HCT116 (cell line): ENCODE data around the gene SEC24B. TPM values are rescaled to one million over a fixed set of nuclear protein-coding genes. Genes with fewer than 3 reads are reported as not detected.

Experiments used
- ATAC-seq: fragments of 200-7000 bp; cut with Tn5 transposase; 2 replicates; pipeline ENCODE4 v1.9.1; 2020; ENCODE audit warnings: mild to moderate bottlenecking, moderate library complexity
- BruUV-seq: library from RNA; stranded (reverse); fragments of 400-500 nt; replicated peaks from 2 replicates; lab custom pipeline; 2021; lab: Mats Ljungman, UMichigan
- CTCF ChIA-PET: fragments of 300-600 bp; sonication (Branson Sonifier 250); formaldehyde crosslinking; loops from one replicate; lab custom pipeline; 2021; ENCODE audit warnings: antibody characterized with exemption; lab: Charles Lee
- POLR2A ChIA-PET: fragments of 300-600, 350-600 bp; sonication (Branson Sonifier 250); formaldehyde crosslinking; loops from one replicate; lab custom pipeline; 2021; ENCODE audit warnings: antibody characterized with exemption; lab: Charles Lee
- RAD21 ChIA-PET, 2 experiments: fragments of 300-600 bp; sonication (Branson Sonifier 250); formaldehyde crosslinking; loops; one replicate each; lab custom pipeline; 2023; ENCODE audit warnings: low total read pairs in 2 of 2; ENCODE audit not compliant: uncharacterized antibody in 2 of 2, unreplicated experiment in 2 of 2, low non-redundant PET in 1 of 2; lab: Charles Lee
- DNase-seq: peaks from one replicate; pipeline ENCODE4 v3.0.0-alpha.2; 2010; ENCODE audit warnings: low read depth, low spot score
- H2AFZ ChIP-seq: fragments of 200-600 bp; shearing (Covaris generic), sonication (generic); 2 replicates; pipeline ENCODE4 v1.6.1; 2017; ENCODE audit warnings: low read depth, mixed run types, mixed read lengths, antibody characterized with exemption, low read length; ENCODE audit not compliant: poor library complexity, severe bottlenecking
- H3K27ac ChIP-seq: 2 replicates; pipeline ENCODE4 v1.5.1; 2012; ENCODE audit warnings: low read depth, low read length
- H3K27me3 ChIP-seq: fragments of 200-600 bp; sonication (generic); 2 replicates; pipeline ENCODE4 v1.6.1; 2016; ENCODE audit warnings: mixed run types, low read length, mixed read lengths; ENCODE audit not compliant: insufficient read depth
- H3K36me3 ChIP-seq, 2 experiments: fragments of 200-500 bp in 1 of 2; fragments of 200-600 bp in 1 of 2; sonication (Bioruptor generic) in 1 of 2; sonication (generic) in 1 of 2; 2 replicates each; pipeline versions ENCODE4 v1.5.1 to v1.6.1; 2014 to 2016; ENCODE audit warnings: low read length in 2 of 2, inconsistent platforms in 1 of 2, mixed read lengths in 1 of 2, mixed run types in 1 of 2; ENCODE audit not compliant: insufficient read depth in 2 of 2, control insufficient read depth in 1 of 2
- H3K4me1 ChIP-seq, 2 experiments: fragments of 200-600 bp in 1 of 2; sonication (generic) in 1 of 2; 2 replicates each; pipeline versions ENCODE4 v1.5.1 to v1.6.1; 2012 to 2017; ENCODE audit warnings: low read length in 2 of 2, inconsistent platforms in 1 of 2, mild to moderate bottlenecking in 1 of 2, mixed read lengths in 1 of 2, mixed run types in 1 of 2, moderate library complexity in 1 of 2; ENCODE audit not compliant: insufficient read depth in 2 of 2, control insufficient read depth in 1 of 2
- H3K4me2 ChIP-seq: fragments of 200-600 bp; sonication (generic); 2 replicates; pipeline ENCODE4 v1.6.1; 2017; ENCODE audit warnings: mixed run types, low read length, mixed read lengths
- H3K4me3 ChIP-seq, 2 experiments: fragments of 200-600 bp in 1 of 2; sonication (generic) in 1 of 2; replicated peaks in 1 of 2; 2 replicates each; pipeline ENCODE4 v1.5.1; 2011 to 2016; ENCODE audit warnings: low read length in 2 of 2, control low read depth in 1 of 2, low read depth in 1 of 2, mild to moderate bottlenecking in 1 of 2, mixed read lengths in 1 of 2, mixed run types in 1 of 2
- H3K79me2 ChIP-seq: fragments of 200-600 bp; sonication (generic); 2 replicates; pipeline ENCODE4 v1.6.1; 2017; ENCODE audit warnings: mild to moderate bottlenecking, mixed run types, low read length, moderate library complexity, mixed read lengths; ENCODE audit not compliant: insufficient read depth
- H3K9ac ChIP-seq: fragments of 200-600 bp; sonication (generic); 2 replicates; pipeline ENCODE4 v1.6.1; 2016; ENCODE audit warnings: low read length, mixed read lengths
- H3K9me2 ChIP-seq: fragments of 200-600 bp; sonication (generic), shearing (Covaris generic); 2 replicates; pipeline ENCODE4 v1.6.1; 2017; ENCODE audit warnings: mixed run types, mild to moderate bottlenecking, moderate library complexity; ENCODE audit not compliant: insufficient read depth
- H3K9me3 ChIP-seq, 2 experiments: fragments of 200-500 bp in 1 of 2; fragments of 200-600 bp in 1 of 2; sonication (Bioruptor generic) in 1 of 2; sonication (generic) in 1 of 2; 2 replicates each; pipeline ENCODE4 v1.6.1; 2014 to 2017; ENCODE audit warnings: low read length in 2 of 2, mixed read lengths in 2 of 2, inconsistent platforms in 1 of 2, low read depth in 1 of 2, mild to moderate bottlenecking in 1 of 2, mixed run types in 1 of 2, moderate library complexity in 1 of 2; ENCODE audit not compliant: control insufficient read depth in 1 of 2, insufficient read depth in 1 of 2
- H4K20me1 ChIP-seq: fragments of 200-600 bp; sonication (generic), shearing (Covaris generic); 2 replicates; pipeline ENCODE4 v1.6.1; 2017; ENCODE audit warnings: mixed run types, mild to moderate bottlenecking, moderate library complexity; ENCODE audit not compliant: insufficient read depth
- CBX3 ChIP-seq: IDR thresholded peaks from 2 replicates; pipeline ENCODE4 v1.6.1; 2012; ENCODE audit warnings: low read depth
- EGR1 ChIP-seq: IDR thresholded peaks from 2 replicates; pipeline ENCODE4 v1.6.1; 2012; ENCODE audit warnings: low read depth
- ELF1 ChIP-seq: IDR thresholded peaks from 2 replicates; pipeline ENCODE4 v1.6.1; 2012; ENCODE audit warnings: low read depth, borderline replicate concordance
- EZH2 ChIP-seq: fragments of 200-600 bp; sonication (generic); IDR thresholded peaks from 2 replicates; pipeline ENCODE4 v1.6.1; 2017; ENCODE audit warnings: antibody characterized with exemption, mixed run types
- EZH2phosphoT487 ChIP-seq: fragments of 200-600 bp; IDR thresholded peaks from 2 replicates; pipeline ENCODE4 v1.6.1; 2018; ENCODE audit warnings: antibody characterized with exemption, borderline replicate concordance
- FOSL1 ChIP-seq: IDR thresholded peaks from 2 replicates; pipeline ENCODE4 v1.6.1; 2012; ENCODE audit warnings: low read depth
- JUND ChIP-seq: IDR thresholded peaks from 2 replicates; pipeline ENCODE4 v1.6.1; 2012
- SIN3A ChIP-seq: IDR thresholded peaks from 2 replicates; pipeline ENCODE4 v1.6.1; 2012; ENCODE audit warnings: low read depth
- SP1 ChIP-seq: IDR thresholded peaks from 2 replicates; pipeline ENCODE4 v1.6.1; 2012; ENCODE audit warnings: low read depth
- ZFX ChIP-seq: fragments of 450-650 bp; IDR thresholded peaks from 2 replicates; pipeline ENCODE4 v1.6.1; 2017
- intact Hi-C: fragments of 100-400 bp; cut with micrococcal nuclease; formaldehyde crosslinking; loops from 2 replicates; pipeline ENCODE4 v1.10.0; 2022
- total RNA-seq: library from RNA; stranded (reverse); gene quantifications from one replicate; pipeline ENCODE4 v1.2.1, GENCODE V29; 2021; ENCODE audit not compliant: unreplicated experiment
- TF ChIP-seq, protein P1 (sequence below): IDR thresholded peaks from 2 replicates; pipeline ENCODE4 v1.6.1; 2012
- TF ChIP-seq, protein P2 (sequence below): IDR thresholded peaks from 2 replicates; pipeline ENCODE4 v1.6.1; 2012

SEC24B gene
- total RNA-seq, 1 experiment from 2014 or later: 33.0 TPM

DNA sequence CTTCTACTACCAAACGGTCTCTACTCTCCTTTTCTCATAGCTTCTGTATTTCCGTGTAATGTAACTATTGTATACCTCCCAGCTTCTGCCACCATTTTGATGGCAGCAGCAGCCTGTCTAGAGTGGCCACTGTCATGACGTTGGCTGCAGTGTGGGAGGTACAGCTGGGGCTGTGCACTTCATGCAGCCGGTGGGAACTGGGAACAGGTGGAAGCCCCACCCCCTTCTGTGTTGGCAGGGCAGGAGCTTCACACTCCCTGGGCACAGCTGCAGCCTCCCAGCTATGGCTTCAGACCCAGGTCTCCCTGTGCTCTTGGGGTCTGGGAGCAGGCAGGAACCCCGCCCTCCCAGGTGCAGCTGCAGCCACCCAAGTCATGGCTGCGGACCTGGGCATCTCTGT, 49.8 kb upstream of the SEC24B start (continued):
- no peak for TF ChIP-seq CBX3
- no peak for TF ChIP-seq EZH2
- no peak for TF ChIP-seq JUND
- TF ChIP-seq, protein P1, sequence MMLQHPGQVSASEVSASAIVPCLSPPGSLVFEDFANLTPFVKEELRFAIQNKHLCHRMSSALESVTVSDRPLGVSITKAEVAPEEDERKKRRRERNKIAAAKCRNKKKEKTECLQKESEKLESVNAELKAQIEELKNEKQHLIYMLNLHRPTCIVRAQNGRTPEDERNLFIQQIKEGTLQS: no peak
- no peak for TF ChIP-seq ZFX
- TF ChIP-seq ELF1: no peak
- TF ChIP-seq, all 23 proteins: peak for 0

DNA sequence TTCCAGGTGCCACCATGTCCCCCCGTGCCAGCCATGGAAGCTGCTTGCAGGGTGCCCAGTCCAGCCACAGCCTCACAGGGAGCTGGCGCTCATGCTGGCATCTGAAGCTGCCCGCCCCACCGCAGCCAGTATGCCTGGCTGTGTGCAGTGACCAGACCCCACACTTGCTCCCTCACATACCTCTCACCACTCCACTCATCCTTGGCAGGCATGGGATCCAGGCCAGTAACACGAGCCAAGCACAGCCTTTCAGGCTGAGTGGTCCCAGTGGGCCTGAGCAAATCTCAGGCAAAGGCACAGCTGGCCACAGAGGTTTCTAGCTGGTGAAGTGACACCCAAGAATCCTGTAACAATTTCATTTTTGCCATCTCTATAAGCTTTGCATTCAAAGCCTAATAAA, 48.4 kb upstream of the SEC24B start:
- Histone ChIP-seq H3K4me3 (no peak overlapping the region), H3K9ac (no peak overlapping the region), H3K9me2 (no peaks in the 10 kb centered on the region), H3K27me3 (peaks cover 25% of the 10 kb centered on the region), H3K4me1 (no peaks in the 10 kb centered on the region), H4K20me1 (no peaks in the 10 kb centered on the region), H3K9me3 (no peaks in the 10 kb centered on the region), H3K4me2 (no peak overlapping the region), H3K36me3 (no peaks in the 10 kb centered on the region), H3K27ac (no peak overlapping the region), H2AFZ (no peak overlapping the region), H3K79me2 (no peaks in the 10 kb centered on the region)
- TF ChIP-seq EZH2phosphoT487 (no peak), SIN3A (no peak), SP1 (no peak), EGR1 (no peak), CBX3 (no peak), JUND (no peak), FOSL1 (no peak), ELF1 (no peak)
- TF ChIP-seq, protein P2, sequence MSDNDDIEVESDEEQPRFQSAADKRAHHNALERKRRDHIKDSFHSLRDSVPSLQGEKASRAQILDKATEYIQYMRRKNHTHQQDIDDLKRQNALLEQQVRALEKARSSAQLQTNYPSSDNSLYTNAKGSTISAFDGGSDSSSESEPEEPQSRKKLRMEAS: no peak
- TF ChIP-seq, protein P1: no peak
- ATAC-seq (no peak), DNase-seq (no peak)
- ChIA-PET POLR2A (no interaction called here), RAD21 (no interaction called here), CTCF (no interaction called here)
- intact Hi-C loops: no loop called here
- no TSS peak for BruUV-seq
